ENCODE measurements around the gene FAM107B. TPM values are rescaled to one million over a fixed set of nuclear protein-coding genes. Genes with fewer than 3 reads are reported as not detected.

FAM107B gene
- total and polyA plus RNA-seq, 2 of the 8 experiments (the other 6 are each of a cell fraction or from before 2014, with no cell fraction given), result 7.5 to 28.1 TPM

- CTCF ChIA-PET (ENCODE audit: partially characterized antibody), result interaction anchor here (0.9 to 1.7 kb wide), 5 partner anchors 10 to 214 kb away, joined by 3 to 7 read pairs (median 3); no protein-coding TSS in a partner anchor
- H3K14ac ChIP-seq (ENCODE audit: insufficient read length), result no peak overlapping the region
- whole genome bisulfite sequencing, 2 experiments (ENCODE audit: extremely low coverage in 1 of 2, insufficient coverage in 1 of 2, insufficient read length in 1 of 2, insufficient replicate concordance in 2 of 2, low coverage in 1 of 2, low lambda C conversion rate in 2 of 2, missing lambda C conversion rate in 1 of 2), result 82% methylated on average over 14 of the region's 14 CpGs; no CpG with 5 or more reads in 1 of the 2 experiments
- TF ChIP-seq SIN3A (conservative IDR thresholded peaks at IDR 0.05 in 1 of 2, IDR thresholded peaks at IDR 0.05 in 1 of 2; ENCODE audit: low read depth in 1 of 2, low read length in 2 of 2) (no peak), EP300 (IDR thresholded peaks at IDR 0.05; ENCODE audit: borderline replicate concordance in 1 of 2, low read depth in 2 of 2, low read length in 2 of 2) (no peak), CEBPB (IDR thresholded peaks at IDR 0.05; ENCODE audit: low read depth, low read length) (no peak), YY1 (IDR thresholded peaks at IDR 0.05; ENCODE audit: low read depth, low read length) (no peak), SAP30 (IDR thresholded peaks at IDR 0.05; ENCODE audit: insufficient read depth, insufficient replicate concordance, low read length) (no peak), EGR1 (IDR thresholded peaks at IDR 0.05; ENCODE audit: borderline replicate concordance, low read depth, low read length) (no peak), MAX (IDR thresholded peaks at IDR 0.05) (peak; percentile 41; the same call in 1 of the 2 replicates), SRF (IDR thresholded peaks at IDR 0.05; ENCODE audit: low read depth, low read length) (0 out of 2 replicates have a peak, but pooled peaks have one; percentile 27), ASH2L (IDR thresholded peaks at IDR 0.05; ENCODE audit: low read length) (no peak), SUZ12 (IDR thresholded peaks at IDR 0.05; ENCODE audit: low read length) (no peak), HDAC2 (IDR thresholded peaks at IDR 0.05; ENCODE audit: borderline replicate concordance in 1 of 2, low read depth in 2 of 2, low read length in 2 of 2) (no peak)
Measured at GRCh38 chr10:14751014-14751896, 23.4 kb downstream of the FAM107B start.

More at GRCh38 chr10:14751014-14751896, 23.4 kb downstream of the FAM107B start:
- Histone ChIP-seq H3K23ac (ENCODE audit: insufficient read length) (no peak overlapping the region), H3K4me3 (ENCODE audit: extremely low read depth in 1 of 4, insufficient read depth in 2 of 4, low read depth in 3 of 4, low read length in 4 of 4) (no peak overlapping the region), H2BK5ac (ENCODE audit: low read depth, low read length) (no peak overlapping the region), H3K18ac (ENCODE audit: extremely low read depth, low read length) (no peak overlapping the region), H2BK15ac (ENCODE audit: low read length) (no peak overlapping the region), H3K56ac (replicated peaks; ENCODE audit: insufficient read length, low read depth, low read length) (no peak overlapping the region), H3K23me2 (ENCODE audit: low read depth, low read length) (no peaks in the 10 kb centered on the region), H3K4ac (replicated peaks; ENCODE audit: insufficient read length, low read depth, low read length) (no peak overlapping the region), H2BK12ac (ENCODE audit: low read depth, low read length) (no peak overlapping the region), H2AK5ac (ENCODE audit: low read depth, low read length) (no peak overlapping the region), H4K5ac (ENCODE audit: insufficient read length, low read depth, low read length) (no peak overlapping the region), H2AFZ (ENCODE audit: low read length) (peak overlapping the region; percentile 65; the same call in 1 of the 2 replicates), H3K79me1 (ENCODE audit: low read depth, low read length) (no peaks in the 10 kb centered on the region), H3K36me3 (ENCODE audit: control insufficient read depth in 2 of 4, insufficient read depth in 4 of 4, low read length in 3 of 4) (no peaks in the 10 kb centered on the region), H3K9me3 (ENCODE audit: insufficient read depth in 2 of 2, low read depth in 1 of 2, low read length in 1 of 2) (no peaks in the 10 kb centered on the region), H2BK120ac (replicated peaks; ENCODE audit: low read depth, low read length) (no peak overlapping the region), H3K27me3 (replicated peaks in 1 of 4; ENCODE audit: control insufficient read depth in 3 of 4, extremely low read depth in 1 of 4, insufficient read depth in 3 of 4, low read length in 3 of 4) (no peaks in the 10 kb centered on the region), H2BK20ac (ENCODE audit: low read length) (no peak overlapping the region), H3K4me1 (replicated peaks in 1 of 4; ENCODE audit: control insufficient read depth in 3 of 4, insufficient read depth in 4 of 4, low read length in 3 of 4) (no peaks in the 10 kb centered on the region; a peak in 1 of 7 replicates), H3K4me2 (ENCODE audit: insufficient read depth in 1 of 2, low read depth in 2 of 2, low read length in 2 of 2) (no peak overlapping the region), H4K91ac (replicated peaks; ENCODE audit: insufficient read length, low read length) (no peak overlapping the region), H3K79me2 (ENCODE audit: control insufficient read depth in 1 of 2, insufficient read depth in 2 of 2, low read length in 2 of 2) (no peaks in the 10 kb centered on the region), H4K20me1 (replicated peaks in 1 of 2; ENCODE audit: control insufficient read depth in 1 of 2, insufficient read depth in 2 of 2, low read length in 2 of 2) (no peaks in the 10 kb centered on the region), H3K27ac (ENCODE audit: low read depth, low read length) (no peak overlapping the region), H3K9ac (replicated peaks in 1 of 4; ENCODE audit: extremely low read depth in 1 of 4, low read depth in 3 of 4, low read length in 3 of 4) (no peak overlapping the region), H4K8ac (ENCODE audit: extremely low read depth, insufficient read depth, low read length) (no peak overlapping the region; the same call in 1 of the 2 replicates)
- DNase-seq (ENCODE audit: low read depth in 1 of 2, low spot score in 2 of 2), result no peak
- FAIRE-seq, result no peak
- POLR2A ChIA-PET (ENCODE audit: partially characterized antibody), result no interaction called here

All from H1 (cell line).